ENCODE results near the gene PACRG. TPM values are rescaled to one million over a fixed set of nuclear protein-coding genes. Genes with fewer than 3 reads are reported as not detected.
"Not testable (repeated sequence)": the region's sequence is repeated elsewhere in the genome, so short reads cannot be mapped to it uniquely, and the experiment has no call there.

Gene PACRG
- total RNA-seq, 1 donor from 2014 or later, result 7.3 TPM

DNA sequence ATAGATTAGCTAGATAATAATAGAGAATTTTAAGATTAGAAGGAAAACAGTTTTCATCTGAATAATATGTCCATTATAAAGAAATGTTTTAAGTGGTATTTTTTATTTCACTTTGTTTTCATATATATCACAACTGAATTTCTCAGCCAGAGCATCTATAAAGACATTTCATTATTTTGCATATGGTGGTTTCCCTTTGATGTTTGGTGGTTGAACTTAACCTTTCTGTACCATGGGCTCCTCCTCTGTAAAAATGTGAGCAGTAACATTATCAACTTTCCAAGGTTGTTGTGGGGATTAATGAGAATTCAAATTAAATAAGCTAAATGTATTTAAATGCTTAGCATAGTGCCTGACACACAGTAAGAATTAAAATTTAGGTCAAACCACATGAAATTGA is 567.0 kb downstream of the PACRG start:
- DNase-seq (ENCODE audit: low spot score in 2 of 2) (no peak), FAIRE-seq (no peak)

DNA sequence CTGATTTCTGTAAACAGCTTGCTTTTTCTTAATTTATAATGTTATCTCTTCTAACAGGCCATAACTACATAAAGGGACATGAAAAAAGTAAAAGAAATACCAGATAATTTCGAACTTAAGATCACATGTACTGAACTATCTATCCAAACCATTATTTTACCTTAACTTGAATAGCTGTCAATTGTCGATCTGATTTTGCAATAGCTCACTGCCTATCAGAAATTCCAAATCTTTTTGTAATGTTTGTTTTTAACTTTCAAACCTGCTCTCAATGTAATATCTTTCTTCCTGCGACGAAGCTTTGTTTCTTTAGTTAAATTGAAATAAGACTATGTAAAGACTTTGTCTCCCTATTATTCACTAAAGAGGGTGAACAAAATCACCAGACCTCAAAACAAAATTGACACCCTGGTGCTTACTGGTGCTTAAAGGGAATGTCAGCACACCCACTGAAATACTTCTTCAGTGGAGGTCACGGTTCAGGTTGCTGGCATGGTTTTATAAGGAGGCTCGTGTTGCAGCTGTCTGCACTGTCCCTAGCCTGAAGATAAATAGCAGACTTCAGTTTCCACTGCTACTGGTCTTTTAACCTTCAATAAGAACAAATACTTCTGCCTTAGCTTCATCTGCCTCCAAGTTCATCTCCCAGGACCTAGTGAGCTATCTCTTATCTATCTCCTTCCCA is 569.2 kb downstream of the PACRG start:
- DNase-seq (ENCODE audit: low spot score in 2 of 2) (no peak), FAIRE-seq (no peak)

DNA sequence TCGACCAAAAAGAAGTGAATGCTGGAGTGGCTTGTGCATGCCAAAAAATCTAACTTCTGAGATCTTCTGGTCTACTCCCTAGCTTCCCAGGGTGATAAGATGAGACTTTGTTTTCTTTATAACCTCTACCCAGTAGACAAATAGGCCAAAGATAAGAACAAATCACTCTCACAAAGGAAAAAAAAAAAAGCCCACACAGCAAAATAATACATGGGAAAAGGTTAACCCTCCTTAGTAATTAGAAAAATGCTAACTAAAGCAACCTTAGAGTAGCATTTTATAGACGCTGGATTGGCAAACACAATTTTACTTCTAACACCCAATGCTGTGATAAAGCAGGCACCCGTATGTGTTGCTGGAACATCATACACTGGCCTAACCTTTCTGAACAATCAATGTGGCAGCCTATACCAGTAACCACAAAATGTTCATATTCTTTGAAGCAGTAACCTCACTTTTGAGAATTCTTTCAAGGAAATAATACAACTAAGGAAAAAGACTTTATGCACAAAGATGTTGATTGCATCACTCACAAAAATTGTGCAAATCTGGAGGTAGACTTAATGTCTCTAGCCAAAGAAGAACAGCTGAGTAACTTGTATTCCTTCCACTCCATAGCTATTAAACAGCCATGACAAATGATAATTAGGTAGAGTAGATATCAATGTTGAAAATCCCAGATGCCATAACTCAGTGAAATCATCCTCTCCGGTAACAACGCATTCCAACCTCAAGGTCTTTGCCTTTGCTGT is 570.5 kb downstream of the PACRG start:
- no peak for DNase-seq (ENCODE audit: low spot score in 2 of 2)
- FAIRE-seq, result no peak

DNA sequence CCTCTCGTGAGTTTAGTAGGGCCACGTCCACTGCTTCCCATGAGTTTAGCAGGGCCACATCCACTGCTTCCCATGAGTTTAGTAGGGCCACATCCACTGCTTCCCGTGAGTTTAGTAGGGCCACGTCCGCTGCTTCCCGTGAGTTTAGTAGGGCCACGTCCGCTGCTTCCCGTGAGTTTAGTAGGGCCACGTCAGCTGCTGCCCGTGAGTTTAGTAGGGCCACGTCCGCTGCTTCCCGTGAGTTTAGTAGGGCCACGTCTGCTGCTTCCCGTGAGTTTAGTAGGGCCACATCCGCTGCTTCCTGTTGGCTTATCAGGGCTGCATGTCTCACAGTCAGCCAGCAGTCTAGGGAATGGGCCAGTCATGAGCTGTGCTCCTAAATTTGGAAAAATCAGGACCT is 573.1 kb downstream of the PACRG start:
- DNase-seq (ENCODE audit: low spot score in 2 of 2) (no peak), FAIRE-seq (no peak)

DNA sequence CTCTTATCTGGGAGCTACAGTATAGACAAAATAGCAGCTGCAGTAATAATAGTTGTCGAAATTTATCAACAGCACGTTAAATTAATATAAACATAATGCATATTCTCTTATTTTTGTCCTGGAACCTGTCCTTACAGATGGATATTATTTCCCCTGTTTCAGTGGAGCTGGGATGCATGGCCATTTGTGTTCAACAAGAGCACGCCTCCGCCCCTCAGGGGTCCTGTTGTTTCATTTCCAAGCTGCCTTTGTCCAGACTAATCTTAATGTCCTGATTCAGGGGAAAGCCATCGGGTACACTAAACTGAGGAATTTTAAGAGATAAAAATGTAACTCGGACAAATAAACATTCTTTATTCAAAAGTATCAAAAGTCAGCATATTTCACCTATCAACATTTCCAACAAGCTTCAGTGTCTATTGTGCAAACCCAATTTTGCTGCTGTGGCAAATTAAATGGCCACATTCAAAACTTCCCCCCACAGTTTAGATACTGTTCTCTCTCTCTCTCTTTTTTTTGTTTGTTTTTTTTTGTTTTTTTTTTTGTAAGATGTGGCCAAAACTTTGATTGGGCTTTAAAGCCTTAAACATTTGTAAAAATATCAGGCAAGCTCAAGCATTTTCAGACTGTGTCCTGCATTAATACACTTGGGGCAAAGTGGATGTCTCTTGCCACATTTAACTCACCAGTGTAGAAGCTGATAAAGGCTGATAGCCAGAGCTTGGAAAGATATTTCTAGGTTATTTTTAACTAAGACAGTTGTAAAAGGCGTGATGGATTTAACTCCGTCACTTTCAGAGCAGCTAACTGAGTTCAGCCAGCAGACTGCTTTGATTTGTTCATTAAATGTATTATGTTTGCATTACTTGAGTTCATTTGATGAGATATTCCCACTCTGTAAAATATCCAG is 574.2 kb downstream of the PACRG start:
- DNase-seq (ENCODE audit: low spot score in 2 of 2), result no peak
- peak; percentile 24 for FAIRE-seq

DNA sequence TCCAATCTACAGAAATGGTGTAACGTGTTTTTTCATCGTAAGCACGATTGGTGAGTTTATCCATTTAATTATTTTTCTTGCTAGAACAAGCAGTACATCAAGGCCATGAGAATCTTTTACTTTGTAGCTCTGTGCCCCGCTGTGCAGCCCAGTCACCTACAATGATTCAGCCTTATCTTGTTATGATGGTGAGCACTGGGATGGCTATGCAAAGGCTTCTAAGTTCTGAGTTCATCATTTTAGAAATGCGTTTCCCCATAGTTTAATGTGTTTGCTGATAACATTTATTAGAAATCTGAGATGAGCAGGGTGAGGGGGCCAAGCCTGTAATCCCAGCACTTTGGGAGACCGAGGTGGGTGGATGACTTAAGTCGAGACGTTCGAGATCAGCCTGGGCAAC is 575.0 kb downstream of the PACRG start:
- FAIRE-seq (no peak), DNase-seq (ENCODE audit: low spot score in 2 of 2) (no peak)

DNA sequence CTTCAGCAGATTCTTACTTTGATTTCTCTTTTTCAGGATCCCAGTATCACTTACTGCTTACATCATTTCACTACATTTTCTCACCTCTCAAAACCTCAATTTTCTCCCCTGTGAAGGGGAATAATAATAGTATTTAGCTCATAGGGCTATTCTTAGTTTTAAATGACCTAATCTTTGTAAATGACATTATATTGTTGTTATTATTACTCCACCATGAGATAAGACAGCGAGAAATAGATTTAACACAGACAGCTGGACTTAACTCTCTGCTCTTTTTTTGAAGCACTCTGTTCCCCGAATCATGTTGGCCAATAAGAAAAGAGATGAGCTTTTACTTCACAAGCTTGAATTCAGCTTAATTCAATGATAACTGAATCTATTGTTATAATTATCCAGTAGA is 578.2 kb downstream of the PACRG start:
- DNase-seq (ENCODE audit: low spot score in 2 of 2) (no peak), FAIRE-seq (no peak)

DNA sequence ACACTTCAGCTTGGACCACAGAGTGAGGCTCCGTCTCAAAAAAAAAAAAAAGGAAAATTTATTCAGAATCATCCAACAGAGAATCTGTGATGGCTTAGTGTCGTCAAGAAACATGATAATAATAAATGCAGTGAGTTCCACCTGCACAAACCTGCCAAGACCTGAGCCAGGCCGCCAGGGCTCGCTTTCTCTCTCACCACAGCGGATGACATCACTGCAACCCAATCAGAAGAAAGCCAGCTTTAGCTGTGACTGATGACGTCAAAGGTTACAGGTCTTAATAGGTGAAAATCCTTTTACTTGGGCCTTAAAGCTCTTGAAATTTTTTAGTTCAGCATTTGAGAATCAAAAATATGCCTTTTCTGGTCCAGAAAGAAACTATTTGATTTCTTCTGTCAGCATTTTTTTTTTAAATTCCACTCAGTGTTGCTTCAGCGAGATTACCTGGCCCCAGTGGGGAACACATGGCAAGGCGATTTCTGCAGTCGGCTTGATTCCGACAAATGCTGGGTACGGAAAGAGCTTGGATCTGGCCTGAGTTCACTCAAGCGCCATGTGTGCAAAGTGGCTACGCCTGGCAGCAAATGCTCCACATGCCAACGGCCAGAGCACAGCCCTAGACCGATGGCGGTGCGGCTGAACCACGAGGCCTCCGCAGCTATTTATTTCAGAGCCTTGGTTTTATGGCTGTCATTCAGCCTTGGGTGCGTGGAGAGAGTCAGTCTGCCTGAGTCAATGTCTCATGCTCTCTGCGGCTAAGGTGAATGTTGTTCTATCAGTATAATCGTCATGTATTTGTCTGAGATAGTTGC is 581.1 kb downstream of the PACRG start:
- no peak for DNase-seq (ENCODE audit: low spot score in 2 of 2)
- FAIRE-seq, result no peak

DNA sequence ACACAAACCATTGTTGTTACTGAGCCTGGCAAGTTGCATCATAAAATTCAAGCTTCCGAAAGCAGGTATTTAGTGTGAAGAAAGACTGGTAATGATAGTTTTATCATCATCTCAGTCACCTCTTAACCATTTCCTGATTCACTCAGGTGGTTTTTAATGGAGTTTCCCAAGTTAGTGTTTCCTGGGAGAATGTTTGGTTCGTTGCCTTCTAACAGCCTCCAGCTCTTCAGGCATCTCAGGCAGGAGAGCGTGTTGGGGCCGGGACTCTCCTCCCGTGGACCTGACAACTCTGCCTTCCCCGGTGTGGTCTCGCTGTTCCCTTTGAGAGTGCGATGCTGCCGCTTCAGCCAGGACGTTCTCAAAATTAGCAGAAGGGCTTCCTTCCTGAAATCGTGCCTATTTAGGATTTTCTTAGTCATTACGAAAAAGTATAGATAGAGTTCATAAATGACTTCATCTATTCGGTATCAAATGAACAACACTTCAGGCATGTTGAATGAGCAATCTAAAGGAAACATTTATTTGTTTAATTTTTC is 581.8 kb downstream of the PACRG start:
- FAIRE-seq (no peak), DNase-seq (ENCODE audit: low spot score in 2 of 2) (no peak)

DNA sequence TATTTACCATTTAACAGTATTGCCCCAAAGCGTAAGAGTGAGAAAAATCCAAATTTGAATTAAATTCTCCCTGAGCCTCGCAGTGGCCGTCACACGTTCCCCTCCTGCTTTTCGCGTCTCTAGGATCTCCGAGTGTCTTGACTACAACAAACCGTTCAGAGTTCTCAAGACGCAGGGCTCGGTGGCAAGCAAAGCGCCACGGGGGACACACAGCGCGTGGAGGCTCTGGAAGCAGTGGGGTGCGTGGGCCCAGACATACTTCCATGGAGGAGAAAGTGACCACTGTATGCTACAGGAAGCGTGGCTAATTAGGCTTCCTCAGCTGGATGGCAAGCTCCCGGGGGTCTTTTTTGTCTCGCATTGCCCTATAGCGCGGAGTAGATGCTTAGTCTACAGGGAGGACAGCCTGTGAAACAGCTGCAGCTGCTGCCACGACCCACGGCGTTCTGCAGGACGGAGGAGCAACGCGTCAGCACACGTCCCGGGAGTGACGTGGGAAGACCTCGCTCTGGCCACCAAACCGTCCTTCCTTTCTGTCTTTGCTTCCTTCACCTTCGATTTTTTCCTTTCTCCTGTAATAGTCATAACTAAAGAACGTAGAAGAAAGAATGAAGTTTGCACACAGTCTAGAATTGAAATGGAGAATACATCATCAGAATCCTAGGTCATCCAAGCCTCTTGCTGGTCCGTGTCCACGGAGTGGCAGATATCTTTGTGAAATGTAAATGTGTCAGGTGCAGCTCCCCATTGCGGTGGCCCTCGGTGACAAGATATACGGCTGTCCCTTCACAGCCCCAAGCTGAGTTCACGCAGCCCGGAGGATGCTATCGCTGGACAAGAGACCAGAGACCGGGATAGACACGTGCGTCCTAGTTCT is 582.6 kb downstream of the PACRG start:
- DNase-seq (ENCODE audit: low spot score in 2 of 2) (no peak), FAIRE-seq (no peak)

DNA sequence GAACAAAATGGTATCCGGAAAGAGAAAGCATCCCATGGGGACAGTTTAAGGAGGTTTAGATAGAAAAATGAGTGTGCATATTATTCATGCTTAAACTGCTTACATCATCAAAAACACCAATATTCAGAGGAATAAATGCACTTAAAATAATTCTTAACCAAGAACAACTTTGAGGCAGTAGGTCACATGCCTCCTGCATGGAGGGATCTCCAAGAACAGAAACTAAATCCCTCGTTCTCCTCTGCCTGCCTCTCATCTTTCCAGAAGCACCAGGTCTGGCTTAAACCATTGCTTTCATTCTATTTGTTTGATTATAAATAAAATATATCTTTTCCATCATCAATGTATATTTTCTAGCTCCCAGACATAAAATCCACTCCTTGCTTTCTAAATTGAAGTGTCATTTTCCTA is 583.2 kb downstream of the PACRG start:
- DNase-seq (ENCODE audit: low spot score in 2 of 2), result no peak

DNA sequence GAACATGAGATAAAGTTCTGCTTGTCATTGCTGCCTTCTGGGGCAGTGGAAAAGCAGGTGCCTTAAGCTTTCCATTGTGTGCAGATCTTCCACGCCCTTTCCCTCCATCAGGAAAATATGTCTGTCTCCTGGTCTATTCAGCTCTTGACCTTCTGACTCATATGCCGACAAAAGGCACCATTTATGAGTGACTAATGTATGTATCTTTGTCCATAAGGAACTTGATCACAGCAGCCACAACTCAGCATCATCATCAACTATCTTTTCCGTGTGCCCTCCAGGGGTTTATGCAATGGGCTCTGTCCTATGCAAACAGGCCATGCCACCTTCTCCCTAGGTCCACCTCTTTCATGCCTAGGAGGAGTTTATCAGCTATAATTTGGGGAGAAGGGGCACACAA is 584.1 kb downstream of the PACRG start:
- DNase-seq (ENCODE audit: low spot score in 2 of 2) (no peak), FAIRE-seq (no peak)

More for the DNA sequence above, 583.2 kb downstream of the PACRG start:
- no peak for FAIRE-seq

DNA sequence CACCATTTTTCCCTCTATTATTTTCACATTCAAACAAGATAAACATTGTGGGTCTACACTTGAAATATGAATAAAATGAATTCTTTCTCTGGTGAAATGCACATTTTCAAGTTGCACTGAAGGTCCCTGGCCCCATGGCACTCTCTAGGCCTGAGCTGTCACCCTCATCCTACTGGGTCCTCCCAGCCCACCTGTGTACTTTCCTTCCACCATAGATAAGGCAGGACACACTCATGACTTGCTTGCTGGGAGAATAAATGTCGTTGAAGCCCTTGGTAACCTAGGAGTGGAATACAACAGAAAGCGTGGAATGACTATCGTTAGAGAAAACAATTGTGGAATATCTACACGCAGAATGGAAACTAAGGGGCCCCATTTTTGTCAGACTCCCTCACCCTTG is 585.8 kb downstream of the PACRG start:
- DNase-seq (ENCODE audit: low spot score in 2 of 2) (no peak), FAIRE-seq (no peak)

DNA sequence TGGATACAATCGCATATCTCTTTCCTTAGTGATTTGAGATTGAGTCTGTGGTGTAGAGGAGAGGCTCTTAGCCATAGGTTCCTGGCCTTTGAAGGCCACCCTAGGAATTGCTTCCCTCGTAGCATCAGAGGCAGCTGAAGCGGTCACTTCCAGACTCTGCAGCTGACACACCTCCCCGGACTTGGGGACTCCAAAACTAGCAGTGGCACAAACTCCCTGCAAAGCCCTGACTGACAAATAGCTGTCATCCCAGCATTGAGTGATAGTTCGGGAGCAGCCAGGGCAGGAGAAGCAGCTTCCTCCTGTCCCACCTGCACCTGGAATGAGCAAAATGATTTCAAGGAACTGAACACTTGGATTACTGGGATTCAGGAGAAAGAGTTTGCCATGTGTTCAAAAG is 586.2 kb downstream of the PACRG start:
- DNase-seq (ENCODE audit: low spot score in 2 of 2), result no peak
- FAIRE-seq, result no peak

DNA sequence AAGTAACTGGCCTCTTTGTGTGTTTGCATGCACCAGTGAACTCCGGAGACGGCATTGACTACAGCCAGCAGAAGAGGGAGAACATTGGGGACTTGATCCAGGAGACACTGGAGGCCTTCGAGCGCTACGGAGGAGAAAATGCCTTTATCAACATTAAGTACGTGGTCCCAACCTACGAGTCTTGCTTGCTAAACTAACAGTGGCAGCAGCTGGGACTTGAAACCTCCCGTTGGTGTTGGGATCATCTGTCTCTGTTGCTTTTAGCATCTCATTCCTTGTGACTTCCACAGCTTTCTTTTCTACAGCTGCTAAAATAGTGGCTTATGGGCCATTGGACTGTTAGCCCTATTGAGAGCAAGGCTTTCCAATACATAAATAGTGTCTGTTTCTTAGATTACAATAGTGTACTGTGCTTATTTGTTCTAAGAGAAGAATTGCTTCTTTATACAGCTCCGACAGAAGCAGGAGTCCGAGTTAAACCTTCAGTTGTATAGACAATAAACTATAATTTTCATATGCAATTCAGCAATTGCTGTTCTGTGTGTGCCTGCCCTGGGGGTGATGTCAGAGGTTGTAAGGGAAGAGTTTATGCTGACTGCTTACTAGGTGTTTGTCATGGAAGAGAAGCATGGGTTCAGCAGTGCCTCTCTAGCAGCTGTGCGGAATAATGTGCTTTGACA is 587.2 kb downstream of the PACRG start:
- DNase-seq (ENCODE audit: low spot score in 2 of 2) (peak in 1 of 2 donors; percentile 38), FAIRE-seq (peak; percentile 95)

DNA sequence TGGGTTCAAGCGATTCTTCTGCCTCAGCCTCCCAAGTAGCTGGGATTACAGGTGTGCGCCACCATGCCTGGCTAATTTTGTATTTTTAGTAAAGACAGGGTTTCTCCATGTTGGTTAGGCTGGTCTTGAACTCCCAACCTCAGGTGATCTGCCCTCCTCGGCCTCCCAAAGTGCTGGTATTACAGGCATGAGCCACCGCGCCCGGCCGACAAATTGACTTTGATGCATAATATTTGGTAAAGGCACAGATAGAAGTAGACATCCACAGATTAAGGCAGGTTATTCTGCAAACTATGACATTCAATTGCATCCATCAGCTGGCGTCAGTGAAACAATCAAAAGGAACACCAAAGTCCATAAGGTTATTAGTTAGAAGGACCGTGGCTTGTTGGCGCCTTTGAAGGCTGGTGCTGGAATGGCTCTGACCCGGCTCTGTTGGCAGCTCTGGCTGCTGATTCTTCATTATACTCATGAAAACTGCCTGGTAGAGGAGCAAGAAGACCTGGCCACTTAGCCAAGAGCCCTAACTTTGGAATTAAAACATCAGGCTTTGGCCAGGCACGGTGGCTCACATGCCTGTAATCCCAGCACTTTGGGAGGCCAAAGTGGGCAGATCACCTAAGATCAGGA is 589.2 kb downstream of the PACRG start:
- FAIRE-seq; DNase-seq (ENCODE audit: low spot score in 2 of 2): not testable (repeated sequence)

DNA sequence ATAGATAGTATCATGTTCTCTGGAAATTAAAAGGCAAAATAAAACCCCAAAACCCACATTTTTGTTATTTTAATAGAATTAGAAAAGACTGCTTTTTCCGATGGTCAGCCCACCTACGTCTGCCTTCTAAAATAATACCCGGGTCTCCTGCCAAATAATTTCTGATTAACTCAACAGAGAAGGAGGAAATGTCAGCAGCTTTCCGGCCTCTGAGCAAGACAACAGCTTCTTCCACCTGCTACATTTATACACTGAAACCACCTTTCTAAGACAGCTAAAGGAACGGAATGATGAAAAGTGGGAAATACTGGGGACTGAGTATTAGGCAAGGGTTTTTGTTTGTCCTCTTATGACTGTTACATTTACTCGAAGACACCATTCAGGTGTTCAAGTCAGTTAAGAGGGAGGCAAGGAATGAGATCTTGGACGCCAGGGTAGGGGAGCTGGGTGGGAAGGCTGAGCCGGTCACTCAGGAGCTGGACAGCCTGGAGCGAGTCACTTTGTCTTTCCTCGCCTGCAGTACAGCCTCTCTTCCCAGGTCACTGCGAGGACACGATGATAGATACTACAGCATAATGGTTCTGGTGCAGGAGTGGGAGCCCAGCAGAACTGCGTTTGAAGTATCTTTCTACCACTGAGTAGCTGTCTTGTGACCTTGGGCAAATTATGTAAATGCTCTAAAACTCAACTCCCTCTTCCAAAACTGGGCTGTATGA is 590.5 kb downstream of the PACRG start:
- DNase-seq (ENCODE audit: low spot score in 2 of 2), result no peak
- FAIRE-seq, result no peak

Data from frontal cortex (tissue), 4 donors.